ENCODE results near the gene SVOPL.

SVOPL gene, protein sequence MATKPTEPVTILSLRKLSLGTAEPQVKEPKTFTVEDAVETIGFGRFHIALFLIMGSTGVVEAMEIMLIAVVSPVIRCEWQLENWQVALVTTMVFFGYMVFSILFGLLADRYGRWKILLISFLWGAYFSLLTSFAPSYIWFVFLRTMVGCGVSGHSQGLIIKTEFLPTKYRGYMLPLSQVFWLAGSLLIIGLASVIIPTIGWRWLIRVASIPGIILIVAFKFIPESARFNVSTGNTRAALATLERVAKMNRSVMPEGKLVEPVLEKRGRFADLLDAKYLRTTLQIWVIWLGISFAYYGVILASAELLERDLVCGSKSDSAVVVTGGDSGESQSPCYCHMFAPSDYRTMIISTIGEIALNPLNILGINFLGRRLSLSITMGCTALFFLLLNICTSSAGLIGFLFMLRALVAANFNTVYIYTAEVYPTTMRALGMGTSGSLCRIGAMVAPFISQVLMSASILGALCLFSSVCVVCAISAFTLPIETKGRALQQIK

DNA sequence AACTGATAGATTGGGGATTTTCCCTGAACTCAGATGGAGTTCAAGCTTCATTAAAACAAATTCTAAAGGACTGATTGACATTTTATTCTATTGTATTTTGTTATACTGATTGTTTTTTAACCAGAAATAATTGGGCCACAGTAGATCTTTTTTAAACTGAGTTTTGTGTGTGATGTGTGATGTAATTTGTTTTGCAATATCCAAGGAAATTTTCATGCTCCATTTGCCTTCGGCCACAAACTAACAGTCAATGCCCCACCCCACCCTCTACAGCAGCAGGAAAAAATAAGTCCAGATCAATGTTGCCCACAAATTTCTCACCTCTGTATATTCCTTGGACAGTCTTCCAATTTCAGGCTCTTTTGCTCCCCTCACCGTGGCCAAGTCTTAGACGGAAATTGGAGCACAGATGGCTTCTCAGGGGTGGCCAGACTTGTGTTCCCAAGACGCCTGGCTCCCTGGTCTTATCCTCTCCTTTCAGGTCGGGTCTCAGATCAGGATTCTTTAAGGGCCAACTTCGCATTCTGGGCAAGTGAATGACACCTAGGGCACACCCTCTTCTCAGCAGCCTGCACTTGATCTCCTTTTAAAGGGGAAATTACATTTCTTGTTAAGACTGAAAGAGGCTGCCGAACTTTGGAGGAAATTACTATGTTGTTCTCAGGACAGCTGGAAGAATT is at the start of gene SVOPL:
SVOPL (minus strand) TSS at position 506 of the 680 bp plus-strand sequence. CDS start 22,317 bp downstream, outside the sequence.
- TF ChIP-seq, protein P1, sequence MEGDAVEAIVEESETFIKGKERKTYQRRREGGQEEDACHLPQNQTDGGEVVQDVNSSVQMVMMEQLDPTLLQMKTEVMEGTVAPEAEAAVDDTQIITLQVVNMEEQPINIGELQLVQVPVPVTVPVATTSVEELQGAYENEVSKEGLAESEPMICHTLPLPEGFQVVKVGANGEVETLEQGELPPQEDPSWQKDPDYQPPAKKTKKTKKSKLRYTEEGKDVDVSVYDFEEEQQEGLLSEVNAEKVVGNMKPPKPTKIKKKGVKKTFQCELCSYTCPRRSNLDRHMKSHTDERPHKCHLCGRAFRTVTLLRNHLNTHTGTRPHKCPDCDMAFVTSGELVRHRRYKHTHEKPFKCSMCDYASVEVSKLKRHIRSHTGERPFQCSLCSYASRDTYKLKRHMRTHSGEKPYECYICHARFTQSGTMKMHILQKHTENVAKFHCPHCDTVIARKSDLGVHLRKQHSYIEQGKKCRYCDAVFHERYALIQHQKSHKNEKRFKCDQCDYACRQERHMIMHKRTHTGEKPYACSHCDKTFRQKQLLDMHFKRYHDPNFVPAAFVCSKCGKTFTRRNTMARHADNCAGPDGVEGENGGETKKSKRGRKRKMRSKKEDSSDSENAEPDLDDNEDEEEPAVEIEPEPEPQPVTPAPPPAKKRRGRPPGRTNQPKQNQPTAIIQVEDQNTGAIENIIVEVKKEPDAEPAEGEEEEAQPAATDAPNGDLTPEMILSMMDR (IDR thresholded peaks at IDR 0.05; ENCODE audit: low read length, missing control alignments) = no peak
- no peak for DNase-seq (ENCODE audit: low read depth)
- H3K4me3 ChIP-seq (replicated peaks; ENCODE audit: low read depth, low read length) = no peak within 1 kb of the TSS

DNA sequence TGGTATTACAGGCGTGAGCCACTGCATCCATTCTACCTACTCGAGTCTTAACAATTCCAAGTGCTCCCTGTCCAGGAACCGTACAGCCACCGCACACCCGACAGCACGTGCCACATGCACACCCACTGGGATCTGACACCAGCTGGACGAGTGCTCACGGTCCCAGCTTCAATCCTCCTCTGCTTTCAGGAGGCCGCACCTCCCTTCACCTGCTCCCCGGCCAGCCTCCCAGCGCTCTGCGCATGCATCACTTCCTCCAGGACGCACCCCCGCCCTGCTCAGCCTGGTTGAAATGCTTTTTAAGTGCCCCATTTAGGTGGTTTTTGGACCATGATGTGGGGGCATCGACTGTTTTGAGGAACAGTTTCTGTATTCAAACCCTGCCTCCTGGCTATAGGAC is 49.3 kb upstream of the SVOPL start:
- H3K4me3 ChIP-seq (replicated peaks; ENCODE audit: low read depth, low read length) = no peak overlapping the region
- TF ChIP-seq, protein P1 (IDR thresholded peaks at IDR 0.05; ENCODE audit: low read length, missing control alignments) = no peak
- no peak for DNase-seq (ENCODE audit: low read depth)

DNA sequence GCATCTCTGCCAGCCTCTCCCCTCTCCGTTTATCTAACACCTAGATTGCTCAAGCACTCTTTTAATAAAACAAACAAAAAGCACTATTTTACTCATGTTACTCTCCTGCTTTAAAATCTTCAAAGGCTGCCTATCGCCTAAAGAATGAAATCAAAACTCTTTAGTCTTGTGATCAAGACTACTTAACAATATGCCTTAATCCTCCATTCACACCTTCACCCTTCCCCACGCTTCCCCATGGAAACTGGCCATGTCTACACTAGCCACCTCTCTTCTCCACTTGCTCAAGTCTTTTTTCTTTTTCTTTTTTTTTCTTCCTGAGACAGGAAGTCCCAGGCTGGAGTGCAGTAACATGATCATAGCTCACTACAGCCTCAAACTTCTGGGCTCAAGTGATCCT is 48.8 kb upstream of the SVOPL start:
- DNase-seq (ENCODE audit: low read depth) = no peak
- TF ChIP-seq, protein P1 (IDR thresholded peaks at IDR 0.05; ENCODE audit: low read length, missing control alignments) = no peak
- no peak overlapping the region for H3K4me3 ChIP-seq (replicated peaks; ENCODE audit: low read depth, low read length)

DNA sequence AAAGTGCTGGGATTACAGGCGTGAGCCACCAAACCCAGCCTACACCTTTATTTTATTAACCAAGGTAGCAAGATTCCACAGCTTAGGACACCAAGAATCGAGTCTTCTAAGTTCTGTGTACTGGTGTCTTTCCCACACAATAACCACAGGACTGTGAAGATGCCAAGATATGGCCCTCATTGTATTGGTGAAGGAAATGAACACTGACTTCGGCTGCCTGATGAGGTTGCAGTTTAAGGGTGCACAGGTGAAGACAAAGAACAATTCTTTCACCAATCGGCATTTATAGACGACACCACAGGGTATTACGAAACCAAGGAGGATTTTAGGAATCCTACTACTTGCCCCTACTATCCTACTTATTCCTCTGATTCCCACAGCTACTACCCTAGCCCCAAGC is 47.5 kb upstream of the SVOPL start:
- DNase-seq (ENCODE audit: low read depth) = no peak
- TF ChIP-seq, protein P1 (IDR thresholded peaks at IDR 0.05; ENCODE audit: low read length, missing control alignments) = no peak
- H3K4me3 ChIP-seq (replicated peaks; ENCODE audit: low read depth, low read length) = no peak overlapping the region

DNA sequence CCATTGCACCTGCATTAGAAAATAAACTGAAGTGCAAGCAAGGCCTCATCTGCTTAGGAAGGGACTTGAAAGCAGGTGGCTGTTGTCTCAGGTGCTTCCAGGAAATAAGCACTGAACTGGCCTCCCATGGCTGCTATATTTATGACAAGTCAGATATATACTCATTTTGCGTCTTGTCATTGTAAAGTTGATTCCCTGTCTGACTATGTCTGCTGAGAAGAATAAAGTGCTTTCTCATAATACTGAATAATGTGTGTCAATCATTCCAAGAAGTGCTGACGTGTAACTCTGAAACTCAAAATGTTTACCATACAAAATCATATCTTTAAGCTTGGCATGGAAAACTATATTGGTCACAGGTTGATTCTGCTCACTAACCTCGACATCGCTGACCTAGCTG is 44.9 kb upstream of the SVOPL start:
- TF ChIP-seq, protein P1 (IDR thresholded peaks at IDR 0.05; ENCODE audit: low read length, missing control alignments) = no peak
- no peak for DNase-seq (ENCODE audit: low read depth)
- H3K4me3 ChIP-seq (replicated peaks; ENCODE audit: low read depth, low read length) = no peak overlapping the region

DNA sequence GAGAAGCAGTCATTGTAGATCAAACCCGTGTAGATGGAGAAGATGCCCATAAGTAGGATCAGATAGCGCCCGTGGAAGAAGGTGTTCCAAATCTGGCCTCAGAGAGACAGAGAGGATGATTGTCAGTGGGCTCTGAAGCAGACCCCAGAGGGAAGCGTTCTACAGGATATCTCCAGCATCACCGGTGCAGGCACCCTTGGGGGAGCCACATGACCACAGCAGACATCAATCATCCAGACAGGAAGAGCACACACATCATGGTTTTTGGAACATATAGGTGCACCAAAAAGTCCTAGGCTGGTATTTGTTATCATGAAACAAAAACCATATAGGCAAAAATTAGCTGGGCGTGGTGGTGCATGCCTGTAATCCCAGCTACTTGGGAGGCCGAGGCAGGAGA is 44.0 kb upstream of the SVOPL start:
- TF ChIP-seq, protein P1 (IDR thresholded peaks at IDR 0.05; ENCODE audit: low read length, missing control alignments) = no peak
- H3K4me3 ChIP-seq (replicated peaks; ENCODE audit: low read depth, low read length) = no peak overlapping the region
- DNase-seq (ENCODE audit: low read depth) = no peak
